ENCODE measurements around the gene SYDE2. TPM values are rescaled to one million over a fixed set of nuclear protein-coding genes. Genes with fewer than 3 reads are reported as not detected.
"Not testable (repeated sequence)": the region's sequence is repeated elsewhere in the genome, so short reads cannot be mapped to it uniquely, and the experiment has no call there.

The SYDE2 gene
- total RNA-seq, 1 experiment from 2014 or later = 1.0 TPM

DNA sequence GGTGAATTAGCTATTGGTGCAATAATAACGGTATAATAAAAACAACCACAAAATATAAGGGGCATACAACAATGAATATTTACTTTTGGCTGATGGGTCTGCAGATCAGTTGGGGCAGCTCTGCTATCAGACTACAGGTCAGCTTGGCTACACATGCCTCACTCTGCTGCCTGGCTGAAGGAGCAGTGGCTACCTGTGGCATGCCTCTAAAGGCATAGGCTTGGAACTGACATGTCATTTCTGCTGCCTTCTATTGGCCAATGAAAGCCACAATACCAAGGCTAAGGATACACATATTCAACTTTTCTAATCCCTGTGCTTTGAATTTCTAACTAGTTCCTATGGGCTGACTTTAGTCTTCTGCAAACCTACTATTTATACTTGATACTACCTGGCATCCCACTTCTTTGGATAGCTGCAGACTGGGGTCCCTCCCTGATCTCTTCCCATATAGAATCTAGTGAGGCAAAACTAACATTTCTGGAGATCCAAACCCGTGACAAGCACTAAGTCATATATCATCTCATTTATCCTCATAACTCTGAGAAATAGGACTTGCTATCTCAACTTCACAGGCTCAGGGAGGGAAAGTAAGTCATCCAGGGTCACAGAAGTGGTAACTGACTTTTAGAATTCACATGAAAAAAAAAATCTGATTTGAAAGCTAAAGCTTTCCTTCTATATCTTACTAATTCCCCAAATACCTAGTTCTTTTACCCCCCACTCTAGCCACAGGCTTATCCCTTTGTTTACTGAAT is 19.2 kb upstream of the SYDE2 start:
- DNase-seq (ENCODE audit: low read depth) = no peak

DNA sequence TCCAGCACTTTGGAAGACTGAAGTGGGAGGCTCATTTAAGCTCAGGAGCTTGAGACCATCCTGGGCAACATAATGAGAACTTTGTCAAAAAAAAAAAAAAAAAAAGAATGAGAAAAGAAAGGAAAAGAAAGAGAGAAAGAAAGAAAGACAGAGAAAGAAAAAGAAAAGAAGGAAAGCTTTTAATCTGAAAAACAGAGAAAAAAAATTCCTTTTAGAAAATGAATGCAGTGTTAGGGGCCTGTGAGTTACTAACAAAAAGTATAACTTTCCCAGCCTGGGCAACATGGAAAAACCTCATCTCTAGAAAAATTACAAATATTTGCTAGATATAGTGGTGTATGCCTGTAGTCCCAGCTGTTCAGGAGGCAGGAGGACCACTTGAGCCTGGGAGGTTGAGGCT is 15.9 kb upstream of the SYDE2 start:
- no peak for DNase-seq (ENCODE audit: low read depth)

DNA sequence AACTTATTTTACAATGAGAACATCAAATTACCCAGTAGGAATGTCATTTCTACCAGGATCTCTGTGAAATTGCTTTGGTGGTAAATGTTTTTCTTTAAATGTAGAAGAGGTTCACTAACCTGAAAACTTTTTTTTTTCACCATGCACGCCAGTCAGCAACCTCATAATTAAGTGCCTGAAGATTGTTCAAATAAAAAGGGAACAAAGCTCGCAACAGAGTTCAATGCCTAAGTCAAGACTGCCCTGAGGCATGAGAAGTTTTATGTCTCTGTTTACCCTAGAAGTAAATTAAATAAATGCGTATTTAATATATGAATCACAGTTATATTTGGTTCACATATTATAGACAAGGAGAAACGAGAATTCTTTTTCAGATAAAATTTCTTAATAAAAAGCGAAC is 13.8 kb upstream of the SYDE2 start:
- no peak for DNase-seq (ENCODE audit: low read depth)

DNA sequence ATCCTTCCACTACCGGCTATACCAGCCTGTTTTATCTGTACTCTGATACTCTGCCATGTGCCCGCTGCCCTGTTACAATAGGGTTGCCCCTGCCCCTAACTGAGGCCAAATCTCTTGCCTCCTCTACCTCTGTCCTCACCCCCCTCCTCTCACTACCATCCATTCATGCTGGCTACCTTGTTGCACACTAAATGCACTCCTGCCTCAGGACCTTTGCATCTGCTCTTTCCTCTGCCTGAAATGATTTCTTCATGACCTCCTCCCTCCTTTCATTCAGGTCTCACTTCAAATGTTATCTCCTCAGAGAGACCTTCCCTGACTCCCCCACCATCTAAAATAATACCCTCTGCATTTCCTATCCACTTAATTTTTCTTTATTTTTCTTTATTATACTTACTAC is 7.7 kb upstream of the SYDE2 start:
- no peak for DNase-seq (ENCODE audit: low read depth)

DNA sequence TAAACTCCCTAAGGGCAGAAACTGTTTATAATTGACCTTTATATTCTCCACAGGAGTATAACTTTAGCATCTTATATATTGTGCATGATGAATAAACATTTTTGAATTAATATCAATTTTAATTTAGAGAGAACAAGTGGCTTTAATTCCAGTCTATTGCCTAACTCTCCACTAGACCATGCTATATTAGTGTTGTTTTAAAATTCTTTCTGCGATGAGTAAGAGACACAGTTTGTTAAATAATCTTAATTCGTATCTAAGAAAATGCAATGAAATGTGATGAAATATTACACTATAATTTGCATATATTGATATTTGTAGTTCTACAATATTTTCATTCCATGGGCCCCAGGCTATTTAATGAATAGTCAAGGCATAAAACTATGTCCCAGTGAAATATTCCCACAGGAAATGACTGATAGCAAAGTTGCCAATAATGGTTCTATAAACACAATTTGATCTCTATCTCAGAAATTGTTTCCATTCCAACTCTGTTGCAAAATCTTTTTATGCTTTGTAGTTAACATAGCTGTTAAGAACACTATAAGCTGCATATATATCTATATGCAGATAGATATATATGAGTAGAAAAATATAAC is 2.9 kb upstream of the SYDE2 start:
- DNase-seq (ENCODE audit: low read depth) = no peak

DNA sequence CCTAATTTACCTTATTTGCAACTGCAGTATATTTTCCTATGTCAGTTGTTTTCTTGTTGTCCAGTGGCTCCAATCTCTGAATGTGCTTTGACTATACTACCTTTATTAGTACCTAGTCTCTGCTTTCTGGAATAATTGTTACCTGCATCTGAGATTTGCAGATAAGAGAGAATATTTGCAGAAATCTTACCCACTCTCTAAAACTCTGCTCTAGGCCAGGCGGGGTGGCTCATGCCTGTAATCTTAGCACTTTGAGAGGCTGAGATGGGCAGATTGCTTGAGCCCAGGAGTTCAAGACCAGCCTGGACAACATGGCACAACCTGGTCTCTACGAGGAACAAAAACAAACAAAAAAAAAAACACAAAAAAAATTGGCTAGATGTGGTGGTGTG is 2.0 kb upstream of the SYDE2 start:
- no peak for DNase-seq (ENCODE audit: low read depth)

DNA sequence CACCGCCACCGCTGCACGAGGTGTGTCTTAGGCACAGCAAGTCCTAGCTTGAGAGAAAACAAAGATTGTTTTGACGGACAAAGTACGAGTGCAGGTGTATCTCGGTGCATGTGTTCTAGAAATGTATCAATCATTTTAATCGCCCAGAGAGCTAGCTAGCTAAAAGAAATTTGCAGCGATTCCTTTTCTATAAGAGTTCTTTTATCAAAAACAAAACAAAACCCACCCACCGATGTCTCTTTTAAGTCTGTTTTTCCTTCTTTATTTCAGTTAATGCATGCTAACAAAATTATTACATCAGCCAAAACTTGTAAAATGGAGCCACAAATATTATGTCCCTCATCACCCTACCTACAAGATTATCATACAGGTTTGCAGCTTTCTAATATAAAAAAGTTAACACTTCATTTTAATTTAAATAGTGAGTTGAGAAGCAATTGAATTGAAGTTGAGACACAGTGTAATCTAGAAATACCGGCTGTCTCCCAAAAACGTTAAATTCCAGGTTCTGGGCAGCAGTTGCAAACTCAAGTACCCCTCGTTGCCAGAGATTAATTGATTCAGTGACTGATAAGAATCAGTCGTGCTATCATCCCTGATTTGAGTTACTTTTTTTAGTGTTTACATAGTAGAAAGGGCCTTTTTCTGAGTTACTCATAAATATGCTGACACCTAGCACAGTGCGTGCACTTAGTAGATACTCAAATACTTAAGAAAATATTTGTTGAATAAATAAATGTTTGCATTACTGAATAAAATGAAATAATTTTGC is 1.5 kb upstream of the SYDE2 start:
- DNase-seq (ENCODE audit: low read depth) = no peak

DNA sequence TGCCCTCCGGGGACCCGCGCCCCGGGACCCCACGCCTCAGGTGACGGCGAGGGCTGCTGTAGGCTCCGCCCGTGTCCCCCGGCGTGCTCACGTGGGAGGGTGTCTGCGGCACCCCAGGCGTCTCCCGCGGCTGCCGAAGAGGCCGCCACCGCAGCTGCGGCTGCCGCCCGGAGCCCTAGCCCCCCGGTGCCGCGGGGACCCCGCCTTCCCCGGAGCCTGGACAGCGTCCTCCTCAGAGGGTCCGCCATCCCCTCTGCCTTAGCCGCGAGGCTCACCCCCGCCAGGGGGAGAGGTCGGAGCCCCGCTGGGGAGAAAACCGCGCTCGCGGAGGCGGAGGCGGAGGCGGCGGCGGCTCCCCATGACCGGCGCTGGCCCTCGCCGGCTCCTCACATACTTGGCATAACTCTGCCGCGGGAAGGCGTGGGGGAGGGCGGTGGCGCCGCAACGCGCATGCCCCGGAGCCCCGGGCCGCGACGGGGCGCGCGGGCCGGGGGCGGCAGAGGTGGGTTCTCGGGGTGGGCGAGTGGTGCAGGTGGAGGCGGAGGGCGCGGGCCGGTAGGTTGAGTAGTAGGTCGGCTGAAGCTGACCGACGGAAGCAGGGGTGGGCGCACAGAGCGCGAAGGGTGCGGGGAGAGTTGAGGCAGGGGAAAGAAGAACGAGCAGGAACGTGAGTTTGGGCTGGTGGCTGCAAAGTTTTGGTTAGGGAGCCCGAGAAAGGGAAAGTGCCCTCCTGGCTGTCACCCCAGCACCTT is 700 bp upstream of the SYDE2 start:
- peak; percentile 40 for DNase-seq (ENCODE audit: low read depth)

DNA sequence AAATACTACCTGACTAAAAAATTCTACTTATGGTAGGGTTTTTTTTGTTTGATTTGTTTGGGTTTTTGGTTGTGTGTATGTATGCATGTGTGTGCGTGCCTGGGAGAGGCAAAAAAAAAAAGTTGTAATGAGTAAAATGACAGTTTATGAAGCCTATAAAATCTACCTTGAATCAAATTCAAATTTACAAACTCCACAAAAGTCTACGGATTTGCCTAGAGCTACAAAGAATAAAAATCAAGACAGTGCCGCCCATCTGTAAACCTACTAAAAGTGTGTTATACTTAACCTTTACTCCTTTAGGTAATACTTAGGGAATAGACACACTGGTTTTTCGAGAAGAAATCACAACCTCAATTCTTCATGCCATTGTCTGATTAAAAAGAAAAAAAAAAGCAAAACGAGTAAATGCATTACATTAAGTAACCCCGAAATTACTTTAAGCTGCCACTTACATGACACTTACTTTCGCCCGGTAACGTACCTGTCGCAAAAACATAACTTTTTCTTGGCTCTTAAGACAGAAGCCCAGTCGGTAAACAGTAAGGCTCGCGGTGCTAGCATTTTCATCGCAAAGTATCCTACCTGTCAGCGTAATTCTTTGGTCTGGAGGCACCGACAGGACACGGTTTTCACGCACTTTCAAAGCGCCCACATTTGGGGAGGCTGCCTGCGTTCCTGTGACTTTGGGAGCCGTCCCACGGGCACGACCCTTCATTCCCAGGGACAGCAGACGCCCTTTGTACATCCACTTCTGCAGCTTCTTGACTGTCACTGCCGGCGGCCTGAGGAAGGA is 951 bp downstream of the SYDE2 start:
- no peak for DNase-seq (ENCODE audit: low read depth)

DNA sequence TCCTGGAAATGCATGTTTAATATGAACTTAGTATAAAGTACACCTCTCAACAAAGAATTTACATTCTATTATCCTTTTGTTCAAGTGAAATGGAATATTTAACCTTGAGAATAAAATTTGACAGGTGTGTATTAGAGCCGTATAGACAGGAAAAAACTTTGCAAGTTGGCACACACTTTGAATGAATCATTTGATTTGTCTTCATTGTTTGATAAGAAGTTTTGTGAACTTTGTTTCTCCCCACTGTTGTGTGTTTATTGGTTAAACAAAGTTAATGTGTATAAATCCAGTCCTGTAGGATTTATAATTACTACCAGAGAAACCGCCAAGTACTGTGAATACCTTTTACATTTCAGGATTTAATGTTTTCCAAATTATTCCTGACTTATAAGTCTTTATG is 2.0 kb downstream of the SYDE2 start:
- no peak for DNase-seq (ENCODE audit: low read depth)

DNA sequence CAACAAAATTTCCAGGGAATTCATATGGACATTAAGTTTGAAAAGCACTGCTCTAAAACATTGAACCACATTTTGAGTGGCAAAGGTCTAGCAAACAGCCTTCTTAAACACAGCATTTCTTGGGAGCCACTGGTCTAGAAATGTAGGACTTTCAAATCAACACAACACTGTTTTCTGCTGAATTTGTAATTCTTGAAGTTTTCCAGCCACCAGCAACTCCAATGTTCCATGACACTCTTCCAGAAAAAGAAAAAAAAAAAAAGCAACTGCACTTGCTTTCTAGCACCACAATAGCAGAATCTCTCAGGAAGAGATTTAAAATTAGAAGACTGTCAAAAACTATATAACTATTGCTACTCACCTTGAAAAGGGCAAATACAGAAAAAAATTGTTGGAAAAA is 4.5 kb downstream of the SYDE2 start:
- DNase-seq (ENCODE audit: low read depth) = no peak

DNA sequence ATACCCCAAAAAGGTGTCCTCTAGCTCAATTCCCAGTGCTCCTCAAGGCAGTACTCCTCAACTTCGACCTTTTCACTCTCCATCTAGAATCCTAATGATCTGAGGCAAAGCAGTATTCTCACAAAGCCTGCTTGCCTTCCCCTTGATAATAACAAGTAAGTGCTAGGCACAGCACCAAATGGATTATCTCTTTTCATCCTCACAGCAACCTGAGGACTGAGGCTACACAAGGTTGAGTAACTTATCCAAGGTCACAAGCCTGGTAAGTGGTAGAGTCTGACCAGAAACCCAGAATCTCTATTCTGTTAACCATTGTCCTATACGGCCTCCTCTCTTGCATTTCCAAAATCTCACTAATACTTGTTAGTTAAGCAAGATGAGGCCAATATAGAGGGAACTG is 5.1 kb downstream of the SYDE2 start:
- DNase-seq (ENCODE audit: low read depth) = no peak

DNA sequence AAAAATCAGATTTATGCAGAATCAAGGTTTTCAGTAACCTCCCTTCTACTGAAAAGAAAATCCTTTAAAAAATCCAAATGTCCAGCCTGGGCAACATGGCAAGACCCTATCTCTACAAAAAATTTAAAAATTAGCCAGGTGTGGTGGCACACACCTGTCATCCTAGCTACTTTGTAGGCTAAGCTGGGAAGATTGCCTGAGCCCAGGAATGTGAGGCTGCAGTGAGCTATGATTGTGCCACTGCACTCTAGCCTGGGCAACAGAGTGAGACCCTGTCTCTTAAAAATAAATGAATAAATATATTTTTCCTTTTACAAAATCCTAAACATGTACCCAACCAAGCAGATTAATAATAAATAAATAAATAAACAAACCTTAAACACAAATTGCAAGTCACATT is 8.7 kb downstream of the SYDE2 start:
- DNase-seq (ENCODE audit: low read depth) = not testable (repeated sequence)

DNA sequence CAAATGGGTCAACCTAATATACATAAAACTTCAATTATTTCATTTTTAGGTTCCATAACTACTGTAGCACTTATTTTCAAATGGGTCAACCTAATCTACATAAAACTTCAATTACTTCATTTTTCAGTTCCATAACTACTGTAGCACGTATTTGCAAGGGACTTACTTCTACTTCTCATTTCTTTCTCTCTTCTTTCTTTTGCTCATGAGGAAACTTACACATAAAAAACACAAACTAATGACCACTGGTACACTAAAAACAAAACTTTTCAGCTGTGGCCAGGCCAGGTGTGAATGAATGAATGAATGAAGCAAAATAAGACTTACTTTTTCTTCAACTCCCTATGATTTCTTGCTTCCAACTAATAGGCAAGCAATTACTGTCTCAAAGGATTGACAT is 11.7 kb downstream of the SYDE2 start:
- DNase-seq (ENCODE audit: low read depth) = no peak

DNA sequence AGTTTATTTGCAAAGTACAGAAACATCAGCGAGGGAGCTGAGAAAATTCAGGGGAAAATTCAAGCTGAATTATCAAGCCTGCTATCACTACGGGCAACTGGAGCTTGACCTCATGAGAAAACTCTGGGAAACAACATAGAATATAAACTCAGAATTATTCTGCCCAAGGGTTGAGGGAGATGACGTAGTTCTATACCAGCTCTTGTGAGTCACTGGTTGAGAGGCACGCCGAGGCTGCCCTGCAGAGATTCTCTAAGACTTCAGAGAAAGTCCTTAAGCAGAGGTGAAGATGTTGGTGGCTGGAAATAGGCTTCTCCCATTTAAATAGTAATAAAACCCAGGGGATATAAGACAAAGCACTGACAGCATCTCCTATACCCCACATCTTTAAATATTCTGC is 12.3 kb downstream of the SYDE2 start:
- DNase-seq (ENCODE audit: low read depth) = no peak

DNA sequence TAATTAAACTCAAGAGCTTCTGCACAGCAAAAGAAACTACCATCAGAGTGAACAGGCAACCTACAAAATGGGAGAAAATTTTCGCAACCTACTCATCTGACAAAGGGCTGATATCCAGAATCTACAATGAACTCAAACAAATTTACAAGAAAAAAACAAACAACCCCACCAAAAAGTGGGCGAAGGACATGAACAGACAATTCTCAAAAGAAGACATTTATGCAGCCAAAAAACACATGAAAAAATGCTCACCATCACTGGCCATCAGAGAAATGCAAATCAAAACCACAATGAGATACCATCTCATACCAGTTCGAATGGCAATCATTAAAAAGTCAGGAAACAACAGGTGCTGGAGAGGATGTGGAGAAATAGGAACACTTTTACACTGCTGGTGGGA is 13.8 kb downstream of the SYDE2 start:
- DNase-seq (ENCODE audit: low read depth) = not testable (repeated sequence)

DNA sequence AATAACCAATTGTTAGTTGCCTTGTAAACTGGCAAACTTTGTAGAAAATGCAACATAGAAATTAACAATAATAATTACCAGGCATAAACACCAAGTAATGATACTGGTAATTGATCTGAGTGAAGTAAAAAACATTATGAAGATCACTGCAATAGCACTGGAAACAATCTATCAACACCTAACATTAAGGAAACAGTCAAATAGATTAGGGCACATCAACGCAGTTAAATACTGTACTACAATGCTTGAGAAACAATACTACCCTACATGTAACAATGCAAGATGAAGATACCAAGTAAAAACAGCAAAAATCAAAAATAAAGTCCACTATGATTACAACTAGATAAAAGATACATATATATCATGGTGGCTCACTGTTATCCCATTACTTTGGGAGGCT is 16.6 kb downstream of the SYDE2 start:
- no peak for DNase-seq (ENCODE audit: low read depth)

DNA sequence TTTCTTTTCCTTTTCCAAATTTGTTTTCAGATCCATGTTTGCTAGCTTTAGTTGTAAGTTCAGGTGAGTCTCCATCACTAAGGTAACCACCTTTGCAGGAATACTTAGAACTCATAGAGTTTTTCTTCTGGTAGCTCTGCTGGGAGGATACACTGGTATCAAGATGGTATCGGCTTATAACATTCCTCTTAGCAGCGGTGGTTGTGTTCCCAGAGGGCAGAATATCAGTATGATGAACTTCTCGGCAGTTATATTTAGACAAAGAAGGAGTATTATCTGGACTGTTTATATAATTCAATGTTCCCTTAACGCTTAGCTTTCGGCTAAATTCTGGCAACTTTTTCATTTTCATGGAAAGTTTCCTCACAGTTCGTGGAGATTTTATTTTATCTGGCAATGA is 18.1 kb downstream of the SYDE2 start:
- DNase-seq (ENCODE audit: low read depth) = no peak

DNA sequence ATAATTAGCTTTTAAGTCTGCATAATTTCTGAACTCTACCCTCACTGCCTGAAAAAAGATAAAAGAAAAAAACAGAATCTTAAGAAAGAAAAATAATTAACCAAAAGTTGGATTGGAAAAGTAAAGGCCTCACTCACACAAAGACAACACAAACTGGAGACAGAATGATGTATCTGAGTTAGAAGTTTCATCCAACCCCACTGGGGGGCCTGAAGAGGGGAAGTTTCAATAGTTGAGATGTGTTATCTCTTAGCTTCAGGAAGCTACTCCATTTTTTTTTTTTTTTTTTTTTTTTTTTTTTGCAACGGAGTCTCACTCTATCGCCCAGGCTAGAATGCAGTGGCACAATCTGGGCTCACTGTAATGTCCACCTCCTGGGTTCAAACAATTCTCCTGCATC is 19.9 kb downstream of the SYDE2 start:
- no peak for DNase-seq (ENCODE audit: low read depth)

DNA sequence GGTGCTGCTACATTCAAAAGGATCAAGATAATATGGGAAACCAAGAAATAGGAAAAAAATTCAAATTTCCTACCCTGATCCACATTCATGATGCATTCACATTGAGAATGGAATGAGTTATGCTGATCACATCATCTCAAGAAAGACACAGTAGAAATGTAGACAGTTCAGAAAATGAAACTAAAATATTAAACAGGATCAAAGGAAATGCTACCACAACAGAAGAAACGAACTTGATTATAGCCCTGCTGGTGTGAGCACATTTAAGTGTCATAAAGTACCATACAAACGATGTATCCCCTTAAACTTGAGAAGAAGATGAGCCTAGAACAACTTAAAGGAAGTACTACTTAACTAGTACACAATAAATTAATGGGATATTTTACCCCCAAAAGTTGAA is 21.3 kb downstream of the SYDE2 start:
- no peak for DNase-seq (ENCODE audit: low read depth)

DNA sequence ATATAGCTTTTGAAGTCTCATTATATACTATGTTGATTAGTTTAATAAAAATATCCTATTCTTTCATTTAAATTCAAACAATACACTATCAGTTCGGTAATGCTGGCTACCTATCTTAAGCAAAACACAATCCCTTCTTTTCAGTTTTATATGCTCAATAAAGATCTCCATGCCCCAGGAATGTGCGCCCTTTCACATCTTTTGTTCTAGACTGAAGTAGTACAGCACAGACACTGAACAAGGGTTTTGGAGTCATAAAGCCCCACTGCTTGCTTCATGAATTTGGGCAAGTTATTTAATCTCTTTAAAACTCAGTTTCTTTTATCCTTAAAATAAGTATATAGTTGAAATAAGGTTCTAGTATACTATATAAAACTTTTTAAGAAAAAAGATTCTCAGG is 22.4 kb downstream of the SYDE2 start:
- DNase-seq (ENCODE audit: low read depth) = no peak
